Stimulated activated naive CD8-positive, alpha-beta T cell treated with anti-CD3 and anti-CD28 coated beads, Interleukin-15, amount 100 ng/mL, for 72 hours (primary cell): ENCODE measurements around the gene MEDAG.
"Not testable (repeated sequence)": the region's sequence is repeated elsewhere in the genome, so short reads cannot be mapped to it uniquely, and the experiment has no call there.

ENCODE experiments used
- ATAC-seq: fragments of 150-1000 bp; cut with Tn5 transposase; 2 replicates; pipeline ENCODE4 v1.10.0; 2021; ENCODE audit warnings: mild to moderate bottlenecking, moderate library complexity
- DNase-seq, 2 donors: peaks; one replicate each; pipeline ENCODE4 v3.0.0; 2021 to 2022
- H3K27ac Mint-ChIP-seq, 2 donors: one replicate each; pipeline ENCODE4 v1.8.0; 2022; ENCODE audit warnings: mild to moderate bottlenecking in 2 of 2, mixed read lengths in 2 of 2, moderate library complexity in 2 of 2
- H3K27me3 Mint-ChIP-seq: one replicate; pipeline ENCODE4 v1.8.0; 2022; ENCODE audit warnings: mixed read lengths
- H3K4me1 Mint-ChIP-seq: one replicate; pipeline ENCODE4 v1.8.0; 2022; ENCODE audit warnings: mild to moderate bottlenecking, mixed read lengths
- H3K4me3 Mint-ChIP-seq, 2 donors: one replicate each; pipeline ENCODE4 v1.8.0; 2022; ENCODE audit warnings: mild to moderate bottlenecking in 2 of 2, mixed read lengths in 2 of 2, moderate library complexity in 1 of 2
- H3K9me3 Mint-ChIP-seq, 2 donors: one replicate each; pipeline ENCODE4 v1.8.0; 2022; ENCODE audit warnings: mixed read lengths in 2 of 2

Gene MEDAG

DNA sequence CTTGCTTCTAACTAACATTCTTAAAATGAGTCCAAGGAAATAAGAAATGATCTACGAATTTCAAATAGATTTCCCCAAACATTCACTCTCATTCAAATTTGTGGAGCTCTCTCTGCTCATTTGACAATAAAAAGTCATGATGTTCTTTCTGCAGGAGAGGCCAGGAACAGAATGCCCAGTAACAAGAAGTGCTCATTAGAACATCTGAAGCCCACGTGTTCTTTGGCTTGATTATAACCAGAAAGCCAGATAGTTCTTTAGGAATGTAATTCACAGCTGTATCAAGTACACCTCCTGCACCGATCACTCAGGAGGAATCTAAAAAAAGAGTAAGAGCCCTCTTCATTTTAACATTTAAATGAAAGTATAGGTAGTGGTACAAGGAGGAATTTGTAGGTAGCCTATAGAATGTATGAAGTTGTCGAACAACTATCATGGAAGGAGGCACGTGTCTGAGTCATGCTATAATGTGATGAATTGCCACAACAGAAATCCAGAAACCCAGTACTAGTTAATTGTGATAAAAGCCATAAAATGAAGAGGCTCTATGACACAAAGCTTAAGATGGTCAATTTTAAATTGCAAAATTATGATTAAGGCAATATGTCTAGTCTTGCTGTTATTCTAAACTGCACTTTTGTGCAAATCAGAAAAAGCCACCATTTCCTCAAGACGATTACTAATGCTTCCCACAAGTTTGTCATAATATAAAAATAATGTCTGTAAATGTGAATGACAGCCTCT lies 12.8 kb downstream of the MEDAG start:
- Mint-ChIP-seq H3K9me3 (no peaks in the 10 kb centered on the region), H3K27ac (no peak overlapping the region), H3K27me3 (peaks cover 59% of the 10 kb centered on the region), H3K4me1 (no peaks in the 10 kb centered on the region), H3K4me3 (no peak overlapping the region)
- ATAC-seq (no peak), DNase-seq (no peak)

DNA sequence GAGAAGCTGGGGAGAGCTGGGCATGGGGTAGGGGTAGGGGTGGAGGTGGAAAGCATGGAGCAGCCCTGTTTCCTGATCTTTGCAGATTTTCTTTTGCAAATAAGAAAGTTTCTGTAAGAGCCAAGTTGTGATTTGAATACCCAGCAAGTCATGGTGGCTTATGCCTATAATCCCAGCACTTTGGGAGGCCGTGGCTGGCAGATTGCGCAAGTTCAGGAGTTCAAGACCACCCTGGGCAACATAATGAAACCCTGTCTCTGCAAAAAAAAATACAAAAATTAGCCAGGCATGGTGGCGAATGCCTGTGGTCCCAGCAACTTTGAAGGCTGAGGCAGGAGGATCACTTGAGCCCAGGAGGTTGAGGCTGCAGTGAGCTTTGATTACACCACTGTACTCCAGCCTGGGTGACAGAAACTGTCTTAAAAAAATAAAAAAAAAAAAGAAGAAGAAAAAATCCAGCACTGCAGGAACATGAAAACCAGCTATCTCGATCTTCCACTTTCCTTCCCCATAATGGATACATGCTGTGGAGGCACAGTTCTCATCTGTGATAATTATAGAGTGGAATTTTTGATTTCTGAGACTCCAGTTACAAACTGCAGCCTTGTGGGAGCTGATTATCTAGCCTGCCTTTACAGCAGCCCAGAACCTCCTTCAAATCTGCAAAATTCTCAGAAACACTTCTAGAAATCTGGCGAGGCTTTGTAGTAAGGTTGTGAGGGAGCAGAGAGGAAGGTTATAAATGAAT lies 14.3 kb downstream of the MEDAG start:
- no peak for ATAC-seq
- peaks cover 55% of the 10 kb centered on the region for H3K27me3 Mint-ChIP-seq
- peaks cover 5% of the 10 kb centered on the region for H3K4me1 Mint-ChIP-seq

DNA sequence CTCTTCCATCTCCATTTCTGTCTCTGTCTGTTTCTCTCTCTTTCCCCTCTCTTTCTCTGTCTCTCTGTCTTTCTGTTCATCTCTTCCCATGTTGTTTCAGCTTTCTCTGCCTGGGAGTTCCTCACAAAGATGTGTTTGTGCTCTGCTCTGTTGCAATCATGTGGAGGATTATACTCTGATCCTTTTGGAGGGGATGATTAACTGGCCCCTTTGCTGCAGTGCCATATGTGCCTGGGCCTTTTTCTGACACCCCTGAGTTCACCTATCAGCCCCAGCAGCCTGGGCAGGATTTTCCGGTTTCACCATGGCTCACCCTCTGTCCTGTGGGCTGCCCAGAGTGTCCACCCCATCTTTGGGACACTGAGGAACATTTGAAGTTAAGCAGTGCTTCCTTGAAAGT lies 17.3 kb downstream of the MEDAG start:
- H3K4me3 Mint-ChIP-seq: no peak overlapping the region
- peaks cover 16% of the 10 kb centered on the region for H3K4me1 Mint-ChIP-seq
- peaks cover 0 to 7% of the 10 kb centered on the region in 2 donors for H3K9me3 Mint-ChIP-seq
- no peak for ATAC-seq
- peaks cover 37% of the 10 kb centered on the region for H3K27me3 Mint-ChIP-seq
- no peak for DNase-seq
- H3K27ac Mint-ChIP-seq: no peak overlapping the region

More for the DNA sequence above, 14.3 kb downstream of the MEDAG start:
- no peaks in the 10 kb centered on the region for H3K9me3 Mint-ChIP-seq
- H3K27ac Mint-ChIP-seq: no peak overlapping the region
- DNase-seq: no peak
- H3K4me3 Mint-ChIP-seq: no peak overlapping the region

GRCh38 chr13:30924721-30925120 lies 18.6 kb downstream of the MEDAG start:
- Mint-ChIP-seq H3K27ac (no peak overlapping the region), H3K27me3 (peaks cover 44% of the 10 kb centered on the region), H3K4me1 (peaks cover 16% of the 10 kb centered on the region), H3K4me3 (no peak overlapping the region), H3K9me3 (peaks cover 0 to 7% of the 10 kb centered on the region in 2 donors)
- DNase-seq (no peak), ATAC-seq (no peak)

GRCh38 chr13:30925429-30925828 lies 19.4 kb downstream of the MEDAG start:
- Mint-ChIP-seq H3K27ac (no peak overlapping the region), H3K4me1 (peaks cover 16% of the 10 kb centered on the region), H3K27me3 (peaks cover 49% of the 10 kb centered on the region), H3K4me3 (no peak overlapping the region), H3K9me3 (peaks cover 0 to 7% of the 10 kb centered on the region in 2 donors)
- ATAC-seq: no peak
- no peak for DNase-seq

GRCh38 chr13:30926781-30927180 lies 20.7 kb downstream of the MEDAG start:
- Mint-ChIP-seq H3K9me3 (peaks cover 0 to 7% of the 10 kb centered on the region in 2 donors), H3K4me1 (peaks cover 16% of the 10 kb centered on the region), H3K4me3 (no peak overlapping the region), H3K27me3 (peaks cover 56% of the 10 kb centered on the region), H3K27ac (no peak overlapping the region)
- DNase-seq: no peak
- ATAC-seq: no peak

DNA sequence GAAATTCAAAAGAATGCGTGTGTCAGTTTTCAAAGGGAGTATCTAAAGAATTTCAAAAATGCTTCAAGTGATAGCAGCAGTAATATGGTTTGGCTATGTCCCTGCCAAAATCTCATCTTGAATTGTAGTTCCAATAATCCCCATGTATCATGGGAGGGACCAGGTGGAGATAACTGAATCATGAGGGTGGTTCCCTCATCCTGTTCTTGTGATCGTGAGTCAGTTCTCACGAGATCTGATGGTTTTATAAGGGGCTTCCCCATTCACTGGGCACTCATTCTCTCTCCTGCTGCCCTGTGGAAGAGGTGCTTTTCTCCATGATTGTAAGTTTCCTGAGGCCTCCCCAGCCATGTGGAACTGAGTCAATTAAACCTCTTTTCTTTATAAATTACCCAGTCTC lies 21.1 kb downstream of the MEDAG start:
- not testable (repeated sequence) for DNase-seq, H3K9me3 Mint-ChIP-seq, H3K4me3 Mint-ChIP-seq, H3K27ac Mint-ChIP-seq, ATAC-seq
- Mint-ChIP-seq H3K27me3 (peaks cover 59% of the 10 kb centered on the region), H3K4me1 (peaks cover 16% of the 10 kb centered on the region)

GRCh38 chr13:30927595-30927994 lies 21.5 kb downstream of the MEDAG start:
- no peak for ATAC-seq
- Mint-ChIP-seq H3K4me3 (no peak overlapping the region), H3K9me3 (peaks cover 0 to 7% of the 10 kb centered on the region in 2 donors), H3K4me1 (peaks cover 16% of the 10 kb centered on the region), H3K27me3 (peaks cover 59% of the 10 kb centered on the region), H3K27ac (no peak overlapping the region)
- no peak for DNase-seq

DNA sequence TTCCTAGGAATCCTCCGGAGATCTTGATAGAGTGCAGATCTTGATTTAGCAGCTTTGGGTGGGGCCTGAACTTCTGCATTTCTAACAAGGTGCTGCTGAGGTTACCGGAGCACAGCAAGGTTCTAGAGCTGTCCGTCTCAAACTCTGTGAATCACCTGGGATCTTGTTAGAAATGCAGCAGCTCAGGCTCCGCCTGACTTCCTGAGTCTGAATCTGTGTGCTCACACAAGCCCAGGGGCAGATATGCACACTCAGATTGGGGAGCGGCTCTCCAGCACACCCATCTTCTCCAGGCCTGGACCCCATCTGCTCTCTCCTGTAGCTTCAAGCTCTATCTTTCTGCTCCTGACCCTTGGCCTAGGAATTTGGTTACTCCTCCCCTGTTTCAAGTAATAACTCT lies 22.9 kb downstream of the MEDAG start:
- peaks cover 61% of the 10 kb centered on the region for H3K27me3 Mint-ChIP-seq
- peaks cover 16% of the 10 kb centered on the region for H3K4me1 Mint-ChIP-seq
- no peak overlapping the region for H3K4me3 Mint-ChIP-seq

GRCh38 chr13:30932481-30933353 lies 26.6 kb downstream of the MEDAG start, which contains the start of gene TEX26:
Gene TEX26 (plus strand): TSS chr13:30932656. CDS start chr13:30932716, 60 bp downstream.
- peaks cover 80% of the 10 kb centered on the region for H3K27me3 Mint-ChIP-seq
- no peaks in the 10 kb centered on the region for H3K4me1 Mint-ChIP-seq
- DNase-seq (no peak), ATAC-seq (no peak)
- peaks cover 0 to 13% of the 10 kb centered on the region in 2 donors for H3K9me3 Mint-ChIP-seq
- no peak within 1 kb of the TSS for H3K27ac Mint-ChIP-seq
- H3K4me3 Mint-ChIP-seq: no peak within 1 kb of the TSS

More for the DNA sequence above, 22.9 kb downstream of the MEDAG start:
- no peak for ATAC-seq
- peaks cover 0 to 7% of the 10 kb centered on the region in 2 donors for H3K9me3 Mint-ChIP-seq
- DNase-seq: no peak
- no peak overlapping the region for H3K27ac Mint-ChIP-seq

GRCh38 chr13:30933354-30933670 lies 27.2 kb downstream of the MEDAG start:
- no peak for ATAC-seq
- peaks cover 0 to 17% of the 10 kb centered on the region in 2 donors for H3K9me3 Mint-ChIP-seq
- DNase-seq: no peak
- H3K4me3 Mint-ChIP-seq: no peak overlapping the region
- no peaks in the 10 kb centered on the region for H3K4me1 Mint-ChIP-seq
- H3K27ac Mint-ChIP-seq: no peak overlapping the region
- H3K27me3 Mint-ChIP-seq: peaks cover 85% of the 10 kb centered on the region

- no peak for DNase-seq
- Mint-ChIP-seq H3K4me3 (no peak overlapping the region), H3K27ac (no peak overlapping the region), H3K4me1 (no peaks in the 10 kb centered on the region), H3K27me3 (peaks cover 74% of the 10 kb centered on the region), H3K9me3 (peaks cover 0 to 17% of the 10 kb centered on the region in 2 donors)
- ATAC-seq: no peak
These were observed 28.3 kb downstream of the MEDAG start for GRCh38 chr13:30934381-30934780.

DNA sequence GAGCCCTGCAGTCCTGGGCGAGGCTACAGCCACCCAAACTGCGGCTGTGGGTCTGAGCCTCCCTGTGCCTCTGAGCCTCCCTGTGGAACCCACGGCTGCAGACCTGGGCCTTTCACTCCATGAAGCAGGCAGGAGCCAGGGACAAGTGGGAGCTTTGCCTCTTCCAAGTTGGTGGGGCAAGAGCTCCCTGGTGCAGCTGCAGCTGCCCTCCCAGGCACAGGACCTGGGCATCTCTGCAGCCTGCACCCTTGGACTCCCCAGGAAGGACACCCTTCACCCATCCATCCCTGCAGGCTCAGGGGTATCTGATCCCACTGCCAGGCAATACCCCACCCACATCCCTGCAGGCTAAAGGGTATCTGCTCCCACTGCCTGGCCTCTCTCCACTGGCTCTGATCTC lies 28.7 kb downstream of the MEDAG start:
- DNase-seq (no peak), ATAC-seq (no peak)
- Mint-ChIP-seq H3K4me3 (no peak overlapping the region), H3K9me3 (peaks cover 0 to 17% of the 10 kb centered on the region in 2 donors), H3K4me1 (no peaks in the 10 kb centered on the region), H3K27me3 (peaks cover 70% of the 10 kb centered on the region), H3K27ac (no peak overlapping the region)

DNA sequence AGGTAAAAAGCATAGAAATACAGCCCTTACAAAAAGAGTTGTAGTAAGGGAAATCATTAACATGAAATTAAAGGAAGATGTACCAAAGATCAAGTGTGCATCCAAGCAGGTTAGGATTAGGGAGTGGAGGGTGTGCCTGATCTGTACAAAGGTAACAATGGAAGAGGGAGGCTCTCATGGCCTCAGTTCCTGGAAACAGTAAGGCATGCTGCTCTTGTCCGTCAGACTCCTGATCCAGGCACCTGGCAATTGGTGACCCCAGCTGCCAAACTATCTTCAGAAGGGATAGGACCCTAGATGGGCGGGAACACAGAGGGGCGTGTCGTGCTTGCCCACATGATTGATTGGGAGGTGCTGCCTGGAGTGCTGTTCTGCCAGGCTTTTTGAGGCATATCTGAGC lies 30.9 kb downstream of the MEDAG start:
- Mint-ChIP-seq H3K27me3 (peaks cover 50% of the 10 kb centered on the region), H3K27ac (no peak overlapping the region), H3K9me3 (peaks cover 0 to 17% of the 10 kb centered on the region in 2 donors), H3K4me3 (no peak overlapping the region), H3K4me1 (no peaks in the 10 kb centered on the region)
- DNase-seq (no peak), ATAC-seq (no peak)

GRCh38 chr13:30943881-30944280 lies 37.8 kb downstream of the MEDAG start:
- H3K4me1 Mint-ChIP-seq: no peaks in the 10 kb centered on the region
- H3K27me3 Mint-ChIP-seq: peaks cover 37% of the 10 kb centered on the region
- H3K27ac Mint-ChIP-seq: no peak overlapping the region
- H3K9me3 Mint-ChIP-seq: peaks cover 8 to 12% of the 10 kb centered on the region in 2 donors
- DNase-seq: no peak
- no peak for ATAC-seq
- no peak overlapping the region for H3K4me3 Mint-ChIP-seq
